Parathyroid adenoma (tissue), 2 donors: ENCODE results near the gene FANCI.

Experiments used
- H2AFZ ChIP-seq: fragments of 300-600 bp; sonication (generic); one replicate; pipeline ENCODE4 v1.7.0; 2017; ENCODE audit warnings: antibody characterized with exemption, mild to moderate bottlenecking
- H3K27ac ChIP-seq: fragments of 300-600 bp; sonication (generic); one replicate; pipeline ENCODE4 v1.7.0; 2017
- H3K27me3 ChIP-seq: fragments of 300-600 bp; sonication (generic); one replicate; pipeline ENCODE4 v1.7.0; 2017; ENCODE audit warnings: low read length; ENCODE audit not compliant: control insufficient read depth, insufficient read depth
- H3K36me3 ChIP-seq: fragments of 300-600 bp; sonication (generic); one replicate; pipeline ENCODE4 v1.7.0; 2017; ENCODE audit warnings: low read length; ENCODE audit not compliant: control insufficient read depth, insufficient read depth
- H3K4me1 ChIP-seq: fragments of 300-600 bp; sonication (generic); one replicate; pipeline ENCODE4 v1.7.0; 2017; ENCODE audit warnings: control low read depth
- H3K4me2 ChIP-seq: fragments of 300-600 bp; sonication (generic); one replicate; pipeline ENCODE4 v1.7.0; 2017; ENCODE audit warnings: low read length
- H3K4me3 ChIP-seq: fragments of 300-600 bp; sonication (generic); one replicate; pipeline ENCODE4 v1.7.0; 2017; ENCODE audit warnings: low read depth, low read length
- H3K79me2 ChIP-seq: fragments of 300-600 bp; sonication (generic); one replicate; pipeline ENCODE4 v1.7.0; 2017; ENCODE audit warnings: control low read depth
- H3K9ac ChIP-seq: fragments of 300-600 bp; sonication (generic); one replicate; pipeline ENCODE4 v1.7.0; 2017; ENCODE audit warnings: mild to moderate bottlenecking
- H3K9me3 ChIP-seq: fragments of 300-600 bp; sonication (generic); one replicate; pipeline ENCODE4 v1.7.0; 2017; ENCODE audit warnings: low read length; ENCODE audit not compliant: control insufficient read depth
- TF ChIP-seq, protein P1 (sequence below): fragments of 300-600 bp; sonication (generic); IDR thresholded peaks from one replicate; pipeline ENCODE4 v1.7.0; 2017; ENCODE audit warnings: antibody characterized with exemption, mild to moderate bottlenecking
- donor health status: primary hyperparathyroidism.

FANCI gene

GRCh38 chr15:89278307-89278706 is 34.5 kb downstream of the FANCI start:
- TF ChIP-seq, protein P1, sequence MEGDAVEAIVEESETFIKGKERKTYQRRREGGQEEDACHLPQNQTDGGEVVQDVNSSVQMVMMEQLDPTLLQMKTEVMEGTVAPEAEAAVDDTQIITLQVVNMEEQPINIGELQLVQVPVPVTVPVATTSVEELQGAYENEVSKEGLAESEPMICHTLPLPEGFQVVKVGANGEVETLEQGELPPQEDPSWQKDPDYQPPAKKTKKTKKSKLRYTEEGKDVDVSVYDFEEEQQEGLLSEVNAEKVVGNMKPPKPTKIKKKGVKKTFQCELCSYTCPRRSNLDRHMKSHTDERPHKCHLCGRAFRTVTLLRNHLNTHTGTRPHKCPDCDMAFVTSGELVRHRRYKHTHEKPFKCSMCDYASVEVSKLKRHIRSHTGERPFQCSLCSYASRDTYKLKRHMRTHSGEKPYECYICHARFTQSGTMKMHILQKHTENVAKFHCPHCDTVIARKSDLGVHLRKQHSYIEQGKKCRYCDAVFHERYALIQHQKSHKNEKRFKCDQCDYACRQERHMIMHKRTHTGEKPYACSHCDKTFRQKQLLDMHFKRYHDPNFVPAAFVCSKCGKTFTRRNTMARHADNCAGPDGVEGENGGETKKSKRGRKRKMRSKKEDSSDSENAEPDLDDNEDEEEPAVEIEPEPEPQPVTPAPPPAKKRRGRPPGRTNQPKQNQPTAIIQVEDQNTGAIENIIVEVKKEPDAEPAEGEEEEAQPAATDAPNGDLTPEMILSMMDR, result no peak

GRCh38 chr15:89282631-89283030 is 38.9 kb downstream of the FANCI start:
- Histone ChIP-seq H2AFZ (no peak overlapping the region), H3K27ac (no peak overlapping the region), H3K4me2 (no peak overlapping the region), H3K9ac (no peak overlapping the region), H3K9me3 (no peaks in the 10 kb centered on the region), H3K4me3 (no peak overlapping the region), H3K4me1 (no peaks in the 10 kb centered on the region), H3K79me2 (no peaks in the 10 kb centered on the region), H3K36me3 (no peaks in the 10 kb centered on the region), H3K27me3 (no peaks in the 10 kb centered on the region)
- TF ChIP-seq, protein P1, result no peak

More at GRCh38 chr15:89278307-89278706, 34.5 kb downstream of the FANCI start:
- no peaks in the 10 kb centered on the region for H3K79me2 ChIP-seq
- H3K9me3 ChIP-seq, result no peaks in the 10 kb centered on the region
- no peak overlapping the region for H3K9ac ChIP-seq
- no peaks in the 10 kb centered on the region for H3K4me1 ChIP-seq
- H2AFZ ChIP-seq, result no peak overlapping the region
- no peak overlapping the region for H3K4me3 ChIP-seq
- no peaks in the 10 kb centered on the region for H3K36me3 ChIP-seq
- H3K27me3 ChIP-seq, result no peaks in the 10 kb centered on the region
- no peak overlapping the region for H3K4me2 ChIP-seq
- H3K27ac ChIP-seq, result no peak overlapping the region

DNA sequence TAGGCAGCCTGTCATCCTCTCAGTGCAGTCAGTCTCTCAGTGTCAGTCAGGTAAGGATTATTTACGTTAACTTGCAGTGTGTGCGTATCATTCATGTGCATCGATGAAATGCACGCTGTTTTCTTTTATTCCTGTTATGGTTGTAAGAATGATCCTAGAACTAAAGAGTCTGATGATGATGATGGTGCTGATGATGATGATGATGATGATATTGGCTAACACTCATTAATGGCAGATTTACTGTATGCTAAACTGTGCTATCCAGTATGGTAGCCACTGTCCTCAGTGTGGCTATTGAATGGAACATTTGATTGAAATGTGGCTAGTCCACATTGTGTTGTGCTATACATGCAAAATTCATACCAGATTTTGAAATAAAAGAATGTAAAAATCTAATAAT is 39.4 kb downstream of the FANCI start:
- Histone ChIP-seq H3K4me1 (no peaks in the 10 kb centered on the region), H2AFZ (no peak overlapping the region), H3K36me3 (no peaks in the 10 kb centered on the region), H3K9ac (no peak overlapping the region), H3K4me2 (no peak overlapping the region), H3K27ac (no peak overlapping the region), H3K4me3 (no peak overlapping the region), H3K9me3 (no peaks in the 10 kb centered on the region), H3K27me3 (no peaks in the 10 kb centered on the region), H3K79me2 (no peaks in the 10 kb centered on the region)
- TF ChIP-seq, protein P1, result no peak

DNA sequence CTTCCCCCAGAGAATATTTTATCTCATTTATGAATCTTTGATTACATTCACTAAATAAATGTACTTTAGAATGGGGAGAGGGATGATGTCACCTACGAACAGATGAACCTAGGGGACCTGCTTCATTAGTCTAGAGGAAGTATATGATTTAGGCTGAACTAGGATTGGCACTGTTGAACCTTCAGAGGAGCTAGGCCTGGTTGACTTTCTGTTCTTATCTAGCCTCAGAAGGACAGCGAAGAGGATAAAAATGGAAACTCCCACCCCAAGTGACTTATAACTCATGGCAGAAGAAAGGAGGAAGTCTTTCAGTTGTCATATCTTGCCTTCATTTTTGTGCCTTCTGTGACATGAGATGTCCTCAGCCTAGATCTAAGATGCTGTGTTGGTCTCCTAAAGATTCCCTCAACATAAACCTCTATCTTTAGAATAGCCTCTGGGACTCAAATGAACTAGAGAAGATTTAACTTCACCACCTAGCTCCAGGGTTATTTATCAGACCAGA is 48.2 kb downstream of the FANCI start:
- no peaks in the 10 kb centered on the region for H3K36me3 ChIP-seq
- no peak overlapping the region for H3K4me2 ChIP-seq

GRCh38 chr15:89293012-89293411 is 49.2 kb downstream of the FANCI start:
- TF ChIP-seq, protein P1, result no peak
- no peaks in the 10 kb centered on the region for H3K4me1 ChIP-seq
- H3K4me2 ChIP-seq, result no peak overlapping the region
- no peak overlapping the region for H2AFZ ChIP-seq
- H3K27ac ChIP-seq, result no peak overlapping the region
- H3K27me3 ChIP-seq, result no peaks in the 10 kb centered on the region
- no peaks in the 10 kb centered on the region for H3K9me3 ChIP-seq
- H3K9ac ChIP-seq, result no peak overlapping the region
- no peaks in the 10 kb centered on the region for H3K79me2 ChIP-seq
- H3K4me3 ChIP-seq, result no peak overlapping the region
- no peaks in the 10 kb centered on the region for H3K36me3 ChIP-seq

More for the DNA sequence above, 48.2 kb downstream of the FANCI start:
- Histone ChIP-seq H2AFZ (no peak overlapping the region), H3K4me3 (no peak overlapping the region), H3K27me3 (no peaks in the 10 kb centered on the region), H3K4me1 (no peaks in the 10 kb centered on the region), H3K27ac (no peak overlapping the region), H3K9ac (no peak overlapping the region), H3K79me2 (no peaks in the 10 kb centered on the region), H3K9me3 (no peaks in the 10 kb centered on the region)
- TF ChIP-seq, protein P1, result no peak
